HG02759 (cell line): ENCODE measurements around the gene DCPS.

Experiments
- ATAC-seq: cut with Tn5 transposase; IDR thresholded peaks from one replicate; pipeline ENCODE4 v1.9.1; 2021; ENCODE audit warnings: mild to moderate bottlenecking, moderate library complexity; ENCODE audit not compliant: unreplicated experiment

Gene DCPS

GRCh38 chr11:126327281-126328000 lies 23.6 kb downstream of the DCPS start:
- no peak for ATAC-seq

- no peak for ATAC-seq
Measured at GRCh38 chr11:126328001-126328390, 24.1 kb downstream of the DCPS start.

- ATAC-seq = no peak
Measured at GRCh38 chr11:126328444-126328843, 24.6 kb downstream of the DCPS start.

- no peak for ATAC-seq
Measured at GRCh38 chr11:126328938-126329643, 25.2 kb downstream of the DCPS start.

- ATAC-seq = no peak
Measured at GRCh38 chr11:126329644-126330211, 25.9 kb downstream of the DCPS start.

- ATAC-seq = no peak
Measured at GRCh38 chr11:126331286-126331685, 27.4 kb downstream of the DCPS start.

- ATAC-seq = no peak
Measured at GRCh38 chr11:126332221-126332711, 28.4 kb downstream of the DCPS start.

- ATAC-seq = no peak
Measured at GRCh38 chr11:126333142-126333541, 29.3 kb downstream of the DCPS start.

GRCh38 chr11:126334659-126335462 lies 31.0 kb downstream of the DCPS start:
- no peak for ATAC-seq

GRCh38 chr11:126335463-126335760 lies 31.6 kb downstream of the DCPS start:
- ATAC-seq = no peak

GRCh38 chr11:126336138-126336541 lies 32.3 kb downstream of the DCPS start:
- ATAC-seq = no peak

- ATAC-seq = no peak
Measured at GRCh38 chr11:126336671-126337101, 32.8 kb downstream of the DCPS start.

GRCh38 chr11:126337126-126337473 lies 33.2 kb downstream of the DCPS start:
- no peak for ATAC-seq

GRCh38 chr11:126337474-126338241 lies 33.8 kb downstream of the DCPS start:
- ATAC-seq = no peak

GRCh38 chr11:126338346-126339055 lies 34.6 kb downstream of the DCPS start:
- ATAC-seq = no peak

- ATAC-seq = no peak
Measured at GRCh38 chr11:126339073-126339862, 35.4 kb downstream of the DCPS start.

GRCh38 chr11:126339863-126340434 lies 36.1 kb downstream of the DCPS start:
- ATAC-seq = no peak

- ATAC-seq = no peak
Measured at GRCh38 chr11:126340960-126341606, 37.2 kb downstream of the DCPS start.
